CD8-positive, alpha-beta memory T cell (primary cell): ENCODE results near the gene OR7D2. TPM values are rescaled to one million over a fixed set of nuclear protein-coding genes. Genes with fewer than 3 reads are reported as not detected.

Source experiments
- CTCF ChIA-PET: fragments of 350-600 bp; sonication (Branson Sonifier 250); formaldehyde crosslinking; loops from one replicate; lab custom pipeline; 2021; ENCODE audit warnings: antibody characterized with exemption; lab: Charles Lee
- POLR2A ChIA-PET: fragments of 350-600 bp; sonication (Branson Sonifier 250); formaldehyde crosslinking; loops from one replicate; lab custom pipeline; 2021; ENCODE audit warnings: antibody characterized with exemption; lab: Charles Lee
- DNase-seq, 5 donors: peaks; one replicate each; pipeline versions ENCODE4 v3.0.0 to v3.0.0-alpha.2; 2020 to 2022; ENCODE audit warnings: mixed read lengths in 1 of 5
- H3K27ac ChIP-seq: one replicate; pipeline ENCODE4 v1.7.0; 2013; ENCODE audit warnings: low read depth, mild to moderate bottlenecking, low read length, moderate library complexity
- H3K27me3 ChIP-seq: 2 replicates; pipeline ENCODE4 v1.7.0; 2013; ENCODE audit warnings: low read length, mild to moderate bottlenecking; ENCODE audit not compliant: insufficient read depth, poor library complexity, severe bottlenecking
- H3K36me3 ChIP-seq: 2 replicates; pipeline ENCODE4 v1.7.0; 2013; ENCODE audit warnings: mild to moderate bottlenecking, low read length, moderate library complexity; ENCODE audit not compliant: insufficient read depth
- H3K4me1 ChIP-seq: 2 replicates; pipeline ENCODE4 v1.7.0; 2013; ENCODE audit warnings: mild to moderate bottlenecking, low read length, moderate library complexity; ENCODE audit not compliant: insufficient read depth
- H3K4me3 ChIP-seq: 2 replicates; pipeline ENCODE4 v1.7.0; 2013; ENCODE audit warnings: mild to moderate bottlenecking, low read length
- H3K9me3 ChIP-seq: 2 replicates; pipeline ENCODE4 v1.7.0; 2013; ENCODE audit warnings: mild to moderate bottlenecking, low read length
- H3K27ac Mint-ChIP-seq, 8 donors: one replicate each; pipeline ENCODE4 v1.8.0; 2020 to 2021; ENCODE audit warnings: mixed read lengths in 8 of 8, mild to moderate bottlenecking in 6 of 8, inconsistent platforms in 3 of 8, moderate library complexity in 3 of 8
- H3K27me3 Mint-ChIP-seq, 2 donors: one replicate each; pipeline ENCODE4 v1.8.0; 2020 to 2021; ENCODE audit warnings: mixed read lengths in 2 of 2, mild to moderate bottlenecking in 1 of 2, moderate library complexity in 1 of 2
- H3K36me3 Mint-ChIP-seq, 3 donors: one replicate each; pipeline ENCODE4 v1.8.0; 2020 to 2021; ENCODE audit warnings: mixed read lengths in 3 of 3, inconsistent platforms in 1 of 3, mild to moderate bottlenecking in 1 of 3
- H3K4me1 Mint-ChIP-seq, 3 donors: one replicate each; pipeline ENCODE4 v1.8.0; 2020 to 2021; ENCODE audit warnings: mixed read lengths in 3 of 3, inconsistent platforms in 1 of 3, mild to moderate bottlenecking in 1 of 3
- H3K4me3 Mint-ChIP-seq, 7 donors: one replicate each; pipeline ENCODE4 v1.8.0; 2020 to 2021; ENCODE audit warnings: mixed read lengths in 7 of 7, mild to moderate bottlenecking in 6 of 7, moderate library complexity in 4 of 7, inconsistent platforms in 2 of 7
- H3K9me3 Mint-ChIP-seq, 5 donors: one replicate each; pipeline ENCODE4 v1.8.0; 2020 to 2022; ENCODE audit warnings: mixed read lengths in 5 of 5, mild to moderate bottlenecking in 3 of 5, moderate library complexity in 2 of 5, inconsistent platforms in 1 of 5
- polyA plus RNA-seq: library from polyadenylated mRNA; unstranded; fragments of 300-500 nt; fragmentation: Illumina TruSeq; gene quantifications from one replicate; pipeline ENCODE4 v1.2.3, GENCODE V29; 2021
- total RNA-seq, 2 experiments: library from RNA; stranded (reverse); gene quantifications; one replicate each; pipeline ENCODE4 v1.2.3, GENCODE V29; 2021

The OR7D2 gene
- total and polyA plus RNA-seq, 3 experiments from 2014 or later: not detected

DNA sequence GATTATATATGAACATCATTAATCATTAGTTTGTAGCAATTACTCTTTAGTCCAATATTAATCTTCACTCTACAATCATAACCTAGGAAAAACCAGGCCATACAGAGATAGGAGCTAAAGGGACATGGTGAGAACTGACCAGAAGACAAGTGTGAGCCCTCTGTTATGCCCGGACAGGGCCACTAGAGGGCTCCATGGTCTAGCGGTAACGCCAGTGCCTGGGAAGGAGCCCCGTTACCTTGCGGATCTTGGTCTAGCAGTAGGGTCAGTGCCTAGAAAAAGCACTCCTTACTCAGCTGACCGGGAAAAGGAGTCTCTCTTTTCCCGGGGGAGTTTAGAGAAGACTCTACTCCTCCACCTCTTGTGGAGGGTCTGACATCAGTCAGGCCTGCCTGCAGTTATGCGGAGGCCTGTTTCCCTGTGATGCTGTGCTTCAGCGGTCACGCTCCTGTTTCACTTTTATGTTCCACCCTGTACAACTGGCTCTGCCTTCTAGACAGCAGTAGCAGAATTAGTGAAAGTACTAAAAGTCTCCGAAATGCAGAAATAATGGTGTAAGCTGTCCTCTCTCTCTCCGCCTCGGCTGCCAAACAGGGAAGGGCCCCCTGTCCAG lies 26.8 kb downstream of the OR7D2 start:
- ChIA-PET POLR2A (no interaction called here), CTCF (interaction anchor here (0.9 to 2.2 kb wide), 4 partner anchors 11 to 592 kb away, joined by 3 to 11 read pairs (median 4); no protein-coding TSS in a partner anchor)
- peak; percentile 37 to 74 (median 43) for DNase-seq
- Histone ChIP-seq H3K4me1 (no peaks in the 10 kb centered on the region), H3K27ac (no peak overlapping the region), H3K4me3 (no peak overlapping the region), H3K27me3 (no peaks in the 10 kb centered on the region), H3K36me3 (no peaks in the 10 kb centered on the region), H3K9me3 (no peaks in the 10 kb centered on the region)
- Mint-ChIP-seq H3K36me3 (no peaks in the 10 kb centered on the region), H3K4me1 (peaks cover 0 to 8% (median 6%) of the 10 kb centered on the region in 3 donors), H3K4me3 (peak overlapping the region; percentile 5 to 70 (median 56)), H3K27ac (peak overlapping the region in 2 of 8 donors; percentile 47 to 84), H3K9me3 (no peaks in the 10 kb centered on the region), H3K27me3 (peaks cover 10 to 26% of the 10 kb centered on the region in 2 donors)

DNA sequence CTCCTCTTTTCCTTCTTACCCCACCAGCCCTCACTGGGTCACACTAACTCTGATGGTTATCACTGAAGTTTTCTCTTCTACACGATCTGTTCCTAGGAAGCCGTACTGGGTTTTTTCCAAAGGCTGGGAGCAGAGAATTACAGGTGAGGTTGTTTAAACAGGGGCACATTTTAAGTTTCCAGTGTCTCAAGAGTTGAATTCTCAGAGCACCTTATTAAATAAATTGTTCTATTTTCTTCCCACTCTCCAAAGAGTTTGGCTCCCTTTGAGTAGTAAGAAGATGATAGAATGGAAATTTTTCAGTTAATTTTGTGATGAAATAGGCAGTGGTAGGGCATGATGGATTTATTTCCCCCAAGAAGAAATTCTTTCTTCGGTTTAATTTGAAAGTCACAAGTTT lies 40.7 kb downstream of the OR7D2 start, which contains the start of gene OR7D4:
Gene OR7D4 (minus strand): TSS at position 101 of the 400 bp plus-strand sequence. CDS start 4,752 bp downstream, outside the sequence.
- H3K27ac Mint-ChIP-seq: no peak within 1 kb of the TSS
- no peaks in the 10 kb centered on the region for H3K9me3 ChIP-seq
- no peaks in the 10 kb centered on the region for H3K4me1 Mint-ChIP-seq
- CTCF ChIA-PET: no interaction called here
- DNase-seq: no peak
- POLR2A ChIA-PET: no interaction called here
- no peak within 1 kb of the TSS for H3K4me3 Mint-ChIP-seq
- H3K9me3 Mint-ChIP-seq: peaks cover 0 to 5% (median 0%) of the 10 kb centered on the region in 5 donors
- H3K4me3 ChIP-seq: no peak within 1 kb of the TSS
- H3K36me3 ChIP-seq: no peaks in the 10 kb centered on the region
- peaks cover 0 to 4% (median 0%) of the 10 kb centered on the region in 3 donors for H3K36me3 Mint-ChIP-seq
- peaks cover 5 to 34% of the 10 kb centered on the region in 2 donors for H3K27me3 Mint-ChIP-seq
- no peaks in the 10 kb centered on the region for H3K27me3 ChIP-seq
- H3K27ac ChIP-seq: no peak within 1 kb of the TSS
- no peaks in the 10 kb centered on the region for H3K4me1 ChIP-seq

Other genes with a start within 250 kb of the OR7D2 start
- under 1 TPM; under 0.01 to 0.02 TPM for gene MUC16, start 168.6 kb upstream of the OR7D2 start, total RNA-seq
- 0.02 TPM for gene MUC16, start 168.6 kb upstream of the OR7D2 start, polyA plus RNA-seq
- not detected for gene OR1M1, start 91.9 kb upstream of the OR7D2 start, total RNA-seq
- not detected for gene OR1M1, start 91.9 kb upstream of the OR7D2 start, polyA plus RNA-seq
- not detected for gene OR7G2, start 71.5 kb upstream of the OR7D2 start, total RNA-seq
- gene OR7G2, start 71.5 kb upstream of the OR7D2 start, polyA plus RNA-seq: not detected
- not detected for gene OR7G1, start 63.2 kb upstream of the OR7D2 start, total RNA-seq
- not detected for gene OR7G1, start 63.2 kb upstream of the OR7D2 start, polyA plus RNA-seq
- gene OR7G3, start 52.0 kb upstream of the OR7D2 start, total RNA-seq: not detected
- gene OR7G3, start 52.0 kb upstream of the OR7D2 start, polyA plus RNA-seq: not detected
- 10 to 100 TPM; 54.1 to 59.7 TPM for gene ZNF317, start 38.6 kb upstream of the OR7D2 start, total RNA-seq
- gene ZNF317, start 38.6 kb upstream of the OR7D2 start, polyA plus RNA-seq: 50.7 TPM
- gene OR7D4, start 40.6 kb downstream of the OR7D2 start, total RNA-seq: not detected
- gene OR7D4, start 40.6 kb downstream of the OR7D2 start, polyA plus RNA-seq: not detected
- not detected for gene OR7E24, start 72.0 kb downstream of the OR7D2 start, total RNA-seq
- gene OR7E24, start 72.0 kb downstream of the OR7D2 start, polyA plus RNA-seq: not detected
- 1 to 10 TPM; 5.5 to 5.9 TPM for gene ZNF699, start 130.9 kb downstream of the OR7D2 start, total RNA-seq
- 11.3 TPM for gene ZNF699, start 130.9 kb downstream of the OR7D2 start, polyA plus RNA-seq
- gene ZNF559, start 145.2 kb downstream of the OR7D2 start, total RNA-seq: 10 to 100 TPM; 14.2 to 17.3 TPM
- gene ZNF559, start 145.2 kb downstream of the OR7D2 start, polyA plus RNA-seq: 36.2 TPM
- gene ZNF177, start 184.0 kb downstream of the OR7D2 start, total RNA-seq: under 1 TPM; 0.13 to 0.72 TPM
- 0.63 TPM for gene ZNF177, start 184.0 kb downstream of the OR7D2 start, polyA plus RNA-seq